HepG2 (cell line): Measurements from ENCODE around the gene OCSTAMP. TPM values are rescaled to one million over a fixed set of nuclear protein-coding genes. Genes with fewer than 3 reads are reported as not detected.

Experiments used
- FOXC1 ChIP-seq: sonication (generic); formaldehyde crosslinking; IDR thresholded peaks from 2 replicates; pipeline ENCODE4 v1.8.0; 2022; ENCODE audit warnings: mild to moderate bottlenecking, missing genetic modification reagents, borderline replicate concordance
- HNRNPL ChIP-seq: fragments of 200-400 bp; formaldehyde crosslinking; IDR thresholded peaks from 2 replicates; pipeline ENCODE4 v1.6.1; 2017; ENCODE audit warnings: mild to moderate bottlenecking, low read depth, low read length
- KLF13 ChIP-seq: sonication (generic); formaldehyde crosslinking; IDR thresholded peaks from 2 replicates; pipeline ENCODE4 v1.4.0; 2020; ENCODE audit warnings: mild to moderate bottlenecking, missing genetic modification reagents
- MZF1 ChIP-seq: sonication (generic); formaldehyde crosslinking; IDR thresholded peaks from 2 replicates; pipeline ENCODE4 v1.8.1; 2023; ENCODE audit warnings: mild to moderate bottlenecking, missing genetic modification reagents, borderline replicate concordance
- NCOA5 ChIP-seq: sonication (generic); formaldehyde crosslinking; IDR thresholded peaks from 2 replicates; pipeline ENCODE4 v1.4.0; 2020; ENCODE audit warnings: missing genetic modification reagents
- NFIB ChIP-seq: sonication (generic); formaldehyde crosslinking; IDR thresholded peaks from 2 replicates; pipeline ENCODE4 v1.9.0; 2021; ENCODE audit warnings: missing genetic modification reagents, mild to moderate bottlenecking, borderline replicate concordance
- NR2F1 ChIP-seq, 2 experiments: fragments of 450-650 bp in 1 of 2; formaldehyde crosslinking in 1 of 2; IDR thresholded peaks; 2 replicates each; pipeline versions ENCODE4 v1.5.0 to v1.6.1; 2016 to 2020; ENCODE audit warnings: mild to moderate bottlenecking in 1 of 2, missing compliant biosample characterization in 1 of 2, missing genetic modification reagents in 1 of 2, moderate library complexity in 1 of 2
- PBX2 ChIP-seq: IDR thresholded peaks from 2 replicates; pipeline ENCODE4 v1.6.1; 2016; ENCODE audit warnings: control low read depth
- PHB2 ChIP-seq: fragments of 450-650 bp; IDR thresholded peaks from 2 replicates; pipeline ENCODE4 v1.6.1; 2018; ENCODE audit not compliant: partially characterized antibody
- TARDBP ChIP-seq: sonication (generic); formaldehyde crosslinking; IDR thresholded peaks from 2 replicates; pipeline ENCODE4 v1.8.0; 2022; ENCODE audit warnings: mild to moderate bottlenecking, missing genetic modification reagents
- THAP11 ChIP-seq: IDR thresholded peaks from 2 replicates; pipeline ENCODE4 v1.6.1; 2016; ENCODE audit warnings: missing biosample characterization, missing genetic modification reagents
- THAP9 ChIP-seq: sonication (generic); formaldehyde crosslinking; IDR thresholded peaks from 2 replicates; pipeline ENCODE4; 2020; ENCODE audit warnings: missing genetic modification reagents, mild to moderate bottlenecking, borderline replicate concordance
- TMF1 ChIP-seq: sonication (generic); formaldehyde crosslinking; IDR thresholded peaks from 2 replicates; pipeline ENCODE4 v1.8.1; 2022; ENCODE audit warnings: low read depth, missing genetic modification reagents
- YEATS4 ChIP-seq: sonication (generic); formaldehyde crosslinking; IDR thresholded peaks from 2 replicates; pipeline ENCODE4 v1.4.0; 2020; ENCODE audit warnings: missing genetic modification reagents, borderline replicate concordance
- ZFP91 ChIP-seq: sonication (generic); formaldehyde crosslinking; IDR thresholded peaks from 2 replicates; pipeline ENCODE4 v1.9.0; 2022; ENCODE audit warnings: missing genetic modification reagents, mild to moderate bottlenecking, borderline replicate concordance
- ZNF335 ChIP-seq: sonication (generic); formaldehyde crosslinking; IDR thresholded peaks from 2 replicates; pipeline ENCODE4 v1.4.0; 2020; ENCODE audit warnings: missing genetic modification reagents
- ZNF607 ChIP-seq: sonication (generic); formaldehyde crosslinking; IDR thresholded peaks from 2 replicates; pipeline ENCODE4 v1.5.1; 2020; ENCODE audit warnings: missing genetic modification reagents, mild to moderate bottlenecking, borderline replicate concordance
- ZNF703 ChIP-seq: sonication (generic); formaldehyde crosslinking; IDR thresholded peaks from 2 replicates; pipeline ENCODE4 v1.5.1; 2020; ENCODE audit warnings: missing genetic modification reagents, mild to moderate bottlenecking, moderate library complexity, borderline replicate concordance
- ZNF761 ChIP-seq: sonication (generic); formaldehyde crosslinking; conservative IDR thresholded peaks from 2 replicates; pipeline ENCODE4 v1.4.0; 2020; ENCODE audit warnings: mild to moderate bottlenecking, missing genetic modification reagents
- ZNF770 ChIP-seq: sonication (generic); formaldehyde crosslinking; IDR thresholded peaks from 2 replicates; pipeline ENCODE4 v1.5.0; 2020; ENCODE audit warnings: mild to moderate bottlenecking, missing genetic modification reagents
- ZNF788 ChIP-seq: sonication (generic); formaldehyde crosslinking; IDR thresholded peaks from 2 replicates; pipeline ENCODE4 v1.5.0; 2020; ENCODE audit warnings: mild to moderate bottlenecking, missing genetic modification reagents, borderline replicate concordance
- polyA plus RNA-seq, 8 experiments: library from polyadenylated mRNA; depleted of rRNA in 3 of 8; stranded (reverse) in 7 of 8; unstranded in 1 of 8; fragments of >200 nt; fragmentation: Illumina TruSeq in 4 of 8; extraction: Trizol in 4 of 8; gene quantifications; 2 replicates each; pipeline versions ENCODE4 v1.2.1 to v1.2.3, GENCODE V29; 2011 to 2016; ENCODE audit warnings: low read depth in 4 of 8, missing spikeins in 1 of 8, mixed read lengths in 1 of 8; ENCODE audit not compliant: insufficient read depth in 1 of 8
- total RNA-seq, 5 experiments: library from RNA; depleted of rRNA; stranded (reverse); fragments of >200 nt; fragmentation: Illumina TruSeq; extraction: Trizol; gene quantifications; 2 replicates each; pipeline ENCODE4 v1.2.3, GENCODE V29; 2016; ENCODE audit warnings: low read depth in 1 of 5

Gene OCSTAMP
- total and polyA plus RNA-seq, 2 of the 13 experiments (the other 11 are each of a cell fraction or from before 2014, with no cell fraction given): not detected

GRCh38 chr20:46512943-46513844 lies 37.3 kb downstream of the OCSTAMP start, which contains the start of gene ZNF334 (continued):
- TF ChIP-seq PHB2 (no peak), ZNF770 (no peak), ZNF607 (CRISPR knock-in tag) (peak; percentile 70), THAP9 (peak; percentile 61; the same call in 1 of the 2 replicates), TARDBP (CRISPR knock-in tag) (no peak; the same call in 1 of the 2 replicates), HNRNPL (0 out of 2 replicates have a peak, but pooled peaks have one; percentile 20), ZFP91 (no peak; the same call in 1 of the 2 replicates), TMF1 (CRISPR knock-in tag) (no peak), YEATS4 (CRISPR knock-in tag) (peak; percentile 45; the same call in 1 of the 2 replicates), THAP11 (CRISPR knock-in tag) (peak; percentile 92), ZNF761 (CRISPR knock-in tag) (no peak), MZF1 (CRISPR knock-in tag) (no peak), ZNF703 (CRISPR knock-in tag) (no peak), NFIB (CRISPR knock-in tag) (no peak), ZNF335 (CRISPR knock-in tag) (peak; percentile 79), PBX2 (no peak), NCOA5 (CRISPR knock-in tag) (no peak), FOXC1 (CRISPR knock-in tag) (0 out of 2 replicates have a peak, but pooled peaks have one; percentile 55), ZNF788 (CRISPR knock-in tag) (0 out of 2 replicates have a peak, but pooled peaks have one; percentile 33), NR2F1 (CRISPR knock-in tag; IDR thresholded peaks at IDR 0.05) (no peak), KLF13 (CRISPR knock-in tag) (no peak)
